Activated T-cell treated with anti-CD3 and anti-CD28 coated beads, Interleukin-2, amount 50 U/mL, for 24 hours (primary cell): Measurements from ENCODE around the gene PIP5K1B.
"Not testable (repeated sequence)": the region's sequence is repeated elsewhere in the genome, so short reads cannot be mapped to it uniquely, and the experiment has no call there.

ENCODE experiments used
- DNase-seq: peaks from one replicate; pipeline ENCODE4 v3.0.0-alpha.2; 2020
- H3K27ac Mint-ChIP-seq: 2 replicates; pipeline ENCODE4 v1.8.0; 2020; ENCODE audit warnings: mild to moderate bottlenecking, mixed read lengths
- H3K27me3 Mint-ChIP-seq: 2 replicates; pipeline ENCODE4 v1.8.0; 2020; ENCODE audit warnings: mixed read lengths
- H3K36me3 Mint-ChIP-seq: 2 replicates; pipeline ENCODE4 v1.8.0; 2020; ENCODE audit warnings: low read depth, mixed read lengths
- H3K4me1 Mint-ChIP-seq: 2 replicates; pipeline ENCODE4 v1.8.0; 2020; ENCODE audit warnings: low read depth, mixed read lengths
- H3K4me3 Mint-ChIP-seq: 2 replicates; pipeline ENCODE4 v1.8.0; 2020; ENCODE audit warnings: mild to moderate bottlenecking, moderate library complexity, mixed read lengths
- H3K9me3 Mint-ChIP-seq: 2 replicates; pipeline ENCODE4 v1.8.0; 2020; ENCODE audit warnings: mixed read lengths

Gene PIP5K1B

DNA sequence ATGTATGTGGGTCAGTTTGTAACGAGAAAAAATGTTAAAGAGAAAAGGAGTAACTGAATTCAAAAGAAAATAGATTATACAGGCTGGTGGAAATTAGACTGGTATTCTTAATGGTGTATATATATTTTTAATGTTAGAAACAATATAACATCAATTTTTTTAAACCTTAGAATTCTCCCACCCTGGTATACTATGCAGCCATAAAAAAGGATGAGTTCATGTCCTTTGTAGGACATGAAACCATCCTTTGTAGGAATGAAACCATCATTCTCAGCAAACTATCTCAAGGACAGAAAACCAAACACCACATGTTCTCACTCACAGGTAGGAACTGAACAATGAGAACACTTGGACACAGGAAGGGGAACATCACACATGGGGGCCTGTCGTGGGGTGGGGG is 5.4 kb upstream of the PIP5K1B start:
- H3K27me3 Mint-ChIP-seq: peaks cover 78% of the 10 kb centered on the region
- DNase-seq, H3K36me3 Mint-ChIP-seq, H3K4me3 Mint-ChIP-seq, H3K4me1 Mint-ChIP-seq, H3K27ac Mint-ChIP-seq, H3K9me3 Mint-ChIP-seq: not testable (repeated sequence)

DNA sequence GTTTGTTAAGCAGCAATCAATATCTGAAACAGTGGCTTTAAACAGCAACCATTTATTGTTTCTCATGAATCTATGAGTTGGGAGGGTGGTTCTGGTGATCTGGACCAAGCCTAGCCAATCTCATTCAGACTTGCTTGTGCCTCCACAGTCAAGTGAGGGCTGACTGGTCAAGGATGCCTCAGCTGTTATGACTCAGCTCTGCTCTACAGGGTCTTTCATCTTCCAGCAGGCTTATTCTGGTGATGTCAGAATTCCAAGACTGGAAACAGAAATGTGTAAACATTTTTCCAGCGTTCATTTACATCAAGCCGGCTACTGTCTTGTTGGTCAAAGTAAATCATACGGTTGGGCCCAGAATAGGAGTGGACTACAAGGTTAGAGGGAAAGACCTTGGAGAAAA is 2.5 kb upstream of the PIP5K1B start:
- peaks cover 24% of the 10 kb centered on the region for H3K4me1 Mint-ChIP-seq
- H3K36me3 Mint-ChIP-seq: no peaks in the 10 kb centered on the region
- no peaks in the 10 kb centered on the region for H3K9me3 Mint-ChIP-seq
- no peak overlapping the region for H3K4me3 Mint-ChIP-seq
- peaks cover 85% of the 10 kb centered on the region for H3K27me3 Mint-ChIP-seq
- H3K27ac Mint-ChIP-seq: no peak overlapping the region
- DNase-seq: no peak

DNA sequence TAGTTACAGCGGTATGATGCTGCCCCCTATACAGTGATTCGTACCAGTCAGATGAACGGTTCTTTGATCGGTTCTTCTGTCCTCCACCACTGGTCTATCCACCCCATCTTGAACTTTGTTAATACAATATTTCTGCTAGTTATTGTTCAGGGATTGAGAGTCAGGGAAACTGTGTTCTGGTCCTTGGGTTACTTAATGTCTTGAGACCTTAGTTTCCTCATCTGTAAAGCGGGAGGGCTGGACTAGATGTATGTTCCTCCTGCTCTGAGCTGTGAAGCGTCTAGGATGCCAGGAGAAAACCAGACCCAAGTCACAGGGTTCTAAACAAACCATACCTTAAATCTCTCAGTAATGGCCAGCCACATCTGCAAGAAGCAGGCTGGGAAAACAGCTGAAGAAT is 1.4 kb upstream of the PIP5K1B start:
- Mint-ChIP-seq H3K4me1 (peaks cover 24% of the 10 kb centered on the region), H3K9me3 (no peaks in the 10 kb centered on the region), H3K27me3 (peaks cover 84% of the 10 kb centered on the region), H3K36me3 (no peaks in the 10 kb centered on the region), H3K4me3 (no peak overlapping the region), H3K27ac (no peak overlapping the region)
- DNase-seq: no peak

DNA sequence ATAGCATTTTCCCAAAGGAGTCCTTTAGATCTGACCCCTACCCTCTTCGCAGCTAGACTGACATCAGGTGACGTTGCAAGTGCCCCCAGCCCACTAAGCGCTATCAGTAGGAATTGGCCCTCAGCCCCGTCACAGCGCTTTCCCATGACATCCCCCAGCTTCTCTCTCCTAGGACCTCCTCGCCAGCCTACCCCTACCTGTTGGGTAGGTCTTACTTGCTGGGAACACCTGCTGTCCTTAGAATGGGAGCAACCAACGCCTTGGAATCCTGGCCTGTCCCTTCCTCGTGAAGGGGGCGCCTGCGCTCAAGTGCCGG is 584 bp upstream of the PIP5K1B start:
- DNase-seq: no peak
- Mint-ChIP-seq H3K4me1 (peaks cover 24% of the 10 kb centered on the region), H3K27me3 (peaks cover 83% of the 10 kb centered on the region), H3K9me3 (no peaks in the 10 kb centered on the region), H3K27ac (no peak overlapping the region), H3K36me3 (no peaks in the 10 kb centered on the region), H3K4me3 (peak overlapping the region; percentile 53)

DNA sequence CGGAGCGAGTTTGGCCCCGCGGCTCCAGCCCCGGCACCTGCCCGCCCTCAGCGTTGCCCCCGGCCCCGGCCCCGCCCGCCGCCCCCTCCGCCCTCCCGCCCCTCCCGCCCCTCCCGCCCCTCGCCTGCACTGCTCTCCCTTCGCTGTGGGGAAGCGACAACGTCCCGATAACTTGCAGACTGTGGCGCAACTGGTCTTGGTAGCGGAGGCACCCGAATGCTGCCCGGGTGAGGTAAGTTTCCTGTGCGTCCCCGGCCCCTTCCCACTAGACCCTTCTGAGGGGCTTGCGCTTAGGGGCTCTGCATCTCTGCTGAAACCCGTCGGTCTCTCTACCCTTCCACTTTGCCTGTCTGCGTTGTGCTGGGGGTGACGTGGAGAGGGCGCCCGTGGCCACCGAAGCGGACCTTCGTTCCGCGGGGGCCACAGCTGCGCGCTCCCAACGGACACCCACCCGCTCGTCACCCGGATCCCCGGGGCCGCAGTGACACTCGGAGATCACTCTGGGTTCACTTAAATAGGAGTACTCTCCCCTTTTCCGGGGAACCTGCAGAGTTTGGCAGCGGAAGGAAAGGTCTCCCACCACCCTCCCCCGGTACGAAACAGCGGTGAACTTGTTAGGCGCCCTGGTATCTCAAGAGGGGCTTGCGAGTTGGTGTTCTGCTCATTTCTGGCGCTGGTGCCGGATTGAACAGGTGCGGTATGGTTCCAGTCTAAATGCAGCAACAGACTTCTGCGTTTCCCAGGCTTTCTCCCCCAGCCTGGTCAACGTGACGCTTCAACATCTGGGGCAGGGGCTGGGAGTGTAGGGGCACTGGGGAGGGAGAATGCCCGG is 707 bp downstream of the PIP5K1B start:
- peak; percentile 36 for DNase-seq
- peak overlapping the region; percentile 83 for H3K4me3 Mint-ChIP-seq
- H3K27me3 Mint-ChIP-seq: peaks cover 83% of the 10 kb centered on the region
- H3K9me3 Mint-ChIP-seq: no peaks in the 10 kb centered on the region
- H3K27ac Mint-ChIP-seq: no peak overlapping the region
- H3K36me3 Mint-ChIP-seq: no peaks in the 10 kb centered on the region
- H3K4me1 Mint-ChIP-seq: peaks cover 24% of the 10 kb centered on the region

DNA sequence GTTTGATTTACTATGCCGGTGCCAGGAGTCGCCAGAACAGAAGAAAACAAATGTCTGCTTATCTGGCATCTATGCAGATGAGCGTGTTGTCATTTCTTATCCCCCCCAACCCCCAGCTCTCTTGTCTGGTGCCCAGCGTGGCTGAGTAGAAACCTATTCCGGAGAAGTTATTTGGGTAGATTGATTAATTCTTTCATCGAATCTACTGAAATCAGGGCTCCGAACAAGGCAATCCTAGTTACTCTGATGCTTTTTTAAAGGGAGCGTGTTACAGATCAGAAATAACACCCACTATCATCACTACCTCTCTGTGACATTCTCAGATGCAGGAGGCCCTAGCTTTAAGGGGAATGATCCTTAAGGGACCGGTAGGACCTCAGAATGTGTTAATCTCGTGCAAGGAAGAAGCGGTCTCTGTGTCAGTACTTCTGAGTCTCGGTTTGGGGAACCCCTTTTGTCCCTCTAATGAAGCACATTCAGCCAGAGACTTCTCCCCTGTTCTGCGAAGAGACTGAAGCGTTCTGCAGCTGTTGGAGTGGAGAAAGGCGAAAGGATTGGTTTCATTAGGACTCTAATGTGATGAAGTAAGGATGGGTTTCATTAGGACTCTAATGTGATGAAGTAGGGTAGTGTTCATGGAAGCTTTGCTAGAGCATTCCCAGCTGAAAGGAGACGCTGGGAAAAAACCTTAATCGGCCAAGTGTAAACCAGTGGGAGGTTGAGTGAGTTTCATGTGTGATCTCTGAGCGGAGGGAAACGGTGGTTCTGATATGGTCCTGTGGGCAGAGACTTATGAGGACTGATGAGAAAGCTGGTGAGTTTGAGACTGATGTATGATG is 1.5 kb downstream of the PIP5K1B start:
- no peaks in the 10 kb centered on the region for H3K36me3 Mint-ChIP-seq
- no peaks in the 10 kb centered on the region for H3K9me3 Mint-ChIP-seq
- no peak for DNase-seq
- no peak overlapping the region for H3K27ac Mint-ChIP-seq
- peak overlapping the region; percentile 83 for H3K4me3 Mint-ChIP-seq
- H3K4me1 Mint-ChIP-seq: peaks cover 24% of the 10 kb centered on the region
- H3K27me3 Mint-ChIP-seq: peaks cover 82% of the 10 kb centered on the region

DNA sequence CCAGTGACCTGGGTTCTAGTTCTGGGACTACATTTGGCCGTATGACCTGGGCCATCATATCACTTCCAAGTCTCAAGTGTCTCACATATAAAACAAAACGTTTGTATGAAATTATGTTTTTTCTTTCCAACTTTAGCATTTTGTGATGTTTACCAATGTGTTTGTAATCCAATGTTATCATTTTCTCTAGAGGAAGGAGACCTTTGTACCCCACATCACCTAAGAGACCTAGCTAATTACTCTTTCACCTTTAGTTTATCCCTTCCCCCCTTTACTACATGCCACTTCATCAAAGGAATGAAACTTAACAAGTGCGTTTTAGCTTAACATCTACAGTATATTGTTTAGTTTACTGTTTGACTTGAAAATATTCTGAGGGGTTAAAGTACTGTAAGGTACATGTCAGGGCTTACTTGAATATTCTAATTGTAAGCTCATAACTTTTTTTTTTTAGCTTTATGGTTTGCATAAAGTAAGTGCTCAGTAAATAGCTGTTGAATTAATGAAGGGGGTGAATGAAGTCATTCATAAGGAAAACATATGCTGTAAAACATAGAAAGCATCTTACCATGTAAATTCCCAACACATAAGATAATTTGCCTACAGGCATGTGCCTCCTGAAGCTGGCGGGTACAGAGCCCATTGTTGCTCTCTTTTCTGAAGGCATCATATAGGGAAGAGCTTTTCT is 2.9 kb downstream of the PIP5K1B start:
- peaks cover 83% of the 10 kb centered on the region for H3K27me3 Mint-ChIP-seq
- H3K4me3 Mint-ChIP-seq: no peak overlapping the region
- no peaks in the 10 kb centered on the region for H3K9me3 Mint-ChIP-seq
- no peak overlapping the region for H3K27ac Mint-ChIP-seq
- DNase-seq: no peak
- peaks cover 24% of the 10 kb centered on the region for H3K4me1 Mint-ChIP-seq
- no peaks in the 10 kb centered on the region for H3K36me3 Mint-ChIP-seq

DNA sequence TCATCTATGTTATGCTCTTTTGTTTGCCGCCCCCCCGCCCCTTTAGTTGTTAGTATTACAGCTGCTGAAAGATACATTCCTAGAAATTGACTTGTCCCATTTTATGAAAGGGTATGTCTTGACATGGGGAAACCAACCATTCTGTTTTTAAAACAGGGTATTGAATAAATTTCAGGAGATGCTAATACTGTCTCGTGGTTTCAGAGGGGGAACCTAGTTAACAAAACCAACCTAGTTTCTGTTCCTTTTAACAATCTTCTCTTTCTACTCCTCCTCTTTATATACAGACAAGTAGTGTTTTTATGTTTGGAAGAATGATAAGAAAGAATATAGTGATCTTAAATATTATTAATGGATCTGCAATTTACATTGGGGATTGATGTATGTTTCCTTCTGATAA is 3.5 kb downstream of the PIP5K1B start:
- Mint-ChIP-seq H3K27ac (no peak overlapping the region), H3K27me3 (peaks cover 83% of the 10 kb centered on the region), H3K4me1 (peaks cover 24% of the 10 kb centered on the region), H3K9me3 (no peaks in the 10 kb centered on the region), H3K36me3 (no peaks in the 10 kb centered on the region), H3K4me3 (no peak overlapping the region)
- DNase-seq: no peak

DNA sequence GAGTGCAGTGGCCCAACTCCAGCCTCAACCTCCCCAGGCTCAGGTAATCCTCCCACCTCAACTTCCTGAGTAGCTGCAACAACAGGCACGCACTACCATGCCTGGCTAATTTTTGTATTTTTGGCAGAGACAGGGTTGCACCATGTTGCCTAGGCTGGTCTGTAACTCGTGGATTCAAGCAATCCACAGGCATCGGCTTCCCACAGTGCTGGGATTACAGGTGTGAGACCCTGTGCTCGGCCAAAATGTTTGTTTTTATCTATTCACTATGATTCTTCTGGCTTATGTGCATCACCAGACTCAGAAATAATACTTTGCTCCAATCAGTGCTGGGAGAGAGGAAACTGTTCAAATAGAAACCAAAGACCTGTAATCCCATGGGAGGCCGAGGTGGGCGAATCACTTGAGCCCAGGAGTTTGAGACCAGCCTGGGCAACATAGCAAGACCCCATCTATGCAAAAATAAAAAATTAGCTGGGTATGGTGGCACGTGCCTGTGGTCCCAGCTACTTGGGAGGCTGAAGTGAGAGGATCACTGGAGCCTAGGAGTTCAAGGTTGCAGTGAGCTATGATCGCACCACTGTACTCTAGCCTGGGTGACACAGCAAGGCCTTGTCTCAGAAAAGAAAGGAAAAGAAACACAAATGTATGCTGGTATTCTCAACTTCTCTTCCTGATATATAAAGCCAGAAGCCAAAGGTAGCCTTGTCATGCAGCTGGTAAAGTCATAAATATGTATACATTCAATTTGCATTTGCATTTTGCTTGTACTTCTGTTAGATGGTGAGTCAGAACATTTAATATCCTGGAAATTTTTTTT is 4.5 kb downstream of the PIP5K1B start:
- no peak for DNase-seq
- H3K9me3 Mint-ChIP-seq: no peaks in the 10 kb centered on the region
- peaks cover 81% of the 10 kb centered on the region for H3K27me3 Mint-ChIP-seq
- H3K4me3 Mint-ChIP-seq: no peak overlapping the region
- no peaks in the 10 kb centered on the region for H3K36me3 Mint-ChIP-seq
- H3K27ac Mint-ChIP-seq: no peak overlapping the region
- H3K4me1 Mint-ChIP-seq: peaks cover 18% of the 10 kb centered on the region

DNA sequence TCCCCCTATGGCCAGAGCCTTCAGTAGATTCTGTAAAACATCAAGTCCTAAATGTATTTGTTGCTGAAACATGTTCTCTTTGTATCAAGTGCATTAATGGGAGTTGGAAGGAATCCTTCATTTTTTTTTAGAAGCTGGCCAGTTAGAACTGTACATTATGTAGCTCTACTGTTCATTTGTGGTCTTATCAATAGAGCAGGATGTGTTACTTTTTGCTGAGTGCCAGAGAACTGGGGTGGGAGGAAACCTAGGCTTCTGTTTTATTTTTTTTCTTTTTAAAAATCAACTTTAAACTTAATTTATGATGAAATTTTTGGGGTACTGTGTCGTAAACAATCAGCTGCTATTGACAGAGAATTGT is 5.1 kb downstream of the PIP5K1B start:
- peaks cover 16% of the 10 kb centered on the region for H3K4me1 Mint-ChIP-seq
- H3K27me3 Mint-ChIP-seq: peaks cover 83% of the 10 kb centered on the region
- no peaks in the 10 kb centered on the region for H3K9me3 Mint-ChIP-seq
- no peaks in the 10 kb centered on the region for H3K36me3 Mint-ChIP-seq
- no peak overlapping the region for H3K27ac Mint-ChIP-seq
- H3K4me3 Mint-ChIP-seq: no peak overlapping the region
- DNase-seq: no peak

DNA sequence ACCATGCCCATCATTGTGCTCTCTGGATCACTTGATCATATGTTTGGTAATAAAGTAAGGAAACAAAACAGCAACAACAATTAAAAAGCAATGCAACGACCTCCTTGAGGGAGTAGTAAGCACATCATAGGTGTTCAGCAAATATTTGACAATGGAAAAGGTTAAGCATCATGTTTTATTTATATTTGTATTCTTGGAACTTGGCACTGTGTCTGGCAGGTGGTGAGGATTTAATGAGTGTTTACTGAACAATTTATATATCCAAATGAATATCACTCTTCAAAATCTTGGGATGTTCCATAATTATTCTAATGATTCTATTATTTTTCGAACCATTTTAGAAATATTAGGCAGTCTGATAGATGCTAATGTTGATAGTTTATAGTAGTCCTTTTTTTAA is 6.2 kb downstream of the PIP5K1B start:
- Mint-ChIP-seq H3K36me3 (no peaks in the 10 kb centered on the region), H3K4me1 (peaks cover 9% of the 10 kb centered on the region), H3K9me3 (no peaks in the 10 kb centered on the region), H3K4me3 (no peak overlapping the region), H3K27ac (no peak overlapping the region), H3K27me3 (peaks cover 82% of the 10 kb centered on the region)
- DNase-seq: no peak

DNA sequence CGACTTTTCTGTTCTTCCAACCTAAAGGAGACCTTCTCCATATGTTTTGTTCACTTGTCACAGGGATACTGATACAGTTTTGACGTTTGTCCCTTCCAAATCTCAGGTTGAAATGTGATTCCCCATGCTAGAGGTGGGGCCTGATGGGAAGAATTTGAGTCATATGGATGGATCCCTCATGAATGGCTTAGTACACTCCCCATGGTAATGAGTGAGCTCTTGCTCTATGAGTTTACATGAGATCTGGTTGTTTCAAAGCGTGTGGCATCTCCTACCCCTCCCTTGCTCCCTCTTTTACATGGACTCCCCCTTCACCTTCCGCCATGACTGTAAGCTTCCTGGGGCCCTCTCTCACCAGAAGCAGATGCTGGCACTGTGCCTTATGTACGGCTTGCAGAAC is 6.9 kb downstream of the PIP5K1B start:
- Mint-ChIP-seq H3K27me3 (peaks cover 81% of the 10 kb centered on the region), H3K36me3 (no peaks in the 10 kb centered on the region), H3K27ac (no peak overlapping the region), H3K9me3 (no peaks in the 10 kb centered on the region), H3K4me1 (peaks cover 3% of the 10 kb centered on the region), H3K4me3 (no peak overlapping the region)
- no peak for DNase-seq

DNA sequence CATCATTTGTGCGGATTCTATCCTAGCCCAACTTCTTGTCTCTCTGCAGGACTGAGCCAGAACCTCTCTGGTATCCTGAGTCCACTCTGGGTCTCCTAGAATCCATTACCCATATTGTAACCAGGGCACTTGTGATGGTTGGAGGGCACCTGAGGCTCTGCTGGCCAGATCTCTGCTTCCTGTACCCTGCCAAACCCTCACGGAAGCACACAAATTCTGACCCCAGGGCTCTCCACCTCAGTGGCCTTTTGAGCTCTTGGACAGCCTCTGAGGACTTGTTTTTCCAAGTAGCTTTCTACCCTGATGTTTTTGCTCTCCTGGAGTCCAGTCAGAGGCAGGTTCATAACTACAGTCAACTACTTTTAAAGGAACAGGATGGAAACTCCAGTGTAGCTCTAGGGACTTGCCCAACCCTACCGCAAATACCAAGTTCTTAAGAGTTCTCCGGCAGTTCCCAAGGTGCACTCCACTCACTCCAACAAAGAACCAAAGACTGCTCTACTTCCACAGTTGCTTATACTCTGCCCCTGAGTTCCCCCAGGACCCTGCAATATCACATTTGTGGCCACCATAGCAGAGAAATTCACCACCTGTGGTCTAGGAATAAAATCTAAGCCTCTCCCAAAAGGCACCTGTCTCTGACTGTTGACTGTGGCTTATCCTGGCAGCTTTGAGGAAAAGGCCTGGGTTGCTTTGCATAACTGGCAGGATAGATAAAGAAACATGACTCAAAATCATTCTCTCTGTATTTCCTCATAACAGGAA is 9.6 kb downstream of the PIP5K1B start:
- Mint-ChIP-seq H3K27ac (no peak overlapping the region), H3K4me3 (no peak overlapping the region), H3K36me3 (no peaks in the 10 kb centered on the region), H3K4me1 (no peaks in the 10 kb centered on the region), H3K27me3 (peaks cover 63% of the 10 kb centered on the region), H3K9me3 (no peaks in the 10 kb centered on the region)
- no peak for DNase-seq

DNA sequence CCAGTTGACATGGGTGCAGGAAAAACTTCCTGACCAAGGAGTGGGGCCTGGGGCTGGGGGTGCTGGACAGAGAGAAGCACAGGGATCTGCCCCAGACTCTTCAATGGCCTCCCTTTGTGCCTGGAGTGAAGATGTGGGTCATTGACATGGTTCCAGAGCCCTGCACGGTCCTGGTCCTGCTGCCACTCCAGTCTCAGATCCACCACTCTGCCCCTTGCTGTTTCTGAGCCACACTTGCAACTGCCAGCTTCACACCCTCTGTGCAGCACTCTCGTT is 10.1 kb downstream of the PIP5K1B start:
- H3K9me3 Mint-ChIP-seq: no peaks in the 10 kb centered on the region
- no peak for DNase-seq
- H3K4me1 Mint-ChIP-seq: no peaks in the 10 kb centered on the region
- no peak overlapping the region for H3K4me3 Mint-ChIP-seq
- no peaks in the 10 kb centered on the region for H3K36me3 Mint-ChIP-seq
- no peak overlapping the region for H3K27ac Mint-ChIP-seq
- peaks cover 58% of the 10 kb centered on the region for H3K27me3 Mint-ChIP-seq
